ENCODE measurements around the gene FBXW10B. TPM values are rescaled to one million over a fixed set of nuclear protein-coding genes. Genes with fewer than 3 reads are reported as not detected.
A peak's percentile ranks its signal among the peaks of the same experiment; 100 is the strongest.
"Not testable (repeated sequence)": the region's sequence is repeated elsewhere in the genome, so short reads cannot be mapped to it uniquely, and the experiment has no call there.

FBXW10B gene
- polyA plus RNA-seq (ENCODE audit: insufficient read length in 10 of 10) = 1 to 10 TPM in 8 of 10 donors, under 1 TPM in 2; 0.67 to 3.2 (median 1.3) TPM
- long read RNA-seq, donor 1 = 0 reads
- long read RNA-seq, donor 2 = 0 reads
- long read RNA-seq, donor 3 = 0 reads
- long read RNA-seq, donor 4 = 0 reads
- long read RNA-seq, donor 5 = 0 reads
- long read RNA-seq, donor 6 = 0 reads
- long read RNA-seq, donor 7 = 0 reads
- long read RNA-seq, donor 8 = 0 reads
- long read RNA-seq, donor 9 = 0 reads

- DNase-seq = peak in 2 of 3 donors; percentile 2 to 65
These were observed at the start of gene FBXW10B for GRCh38 chr17:15619331-15620058. Gene FBXW10B, minus strand, starts transcription at chr17:15619704. Its CDS starts 192 bp downstream, at chr17:15619512.

- no peak for DNase-seq
These were observed 44.2 kb upstream of the FBXW10B start for GRCh38 chr17:15663691-15664090.

GRCh38 chr17:15663176-15663575 is 43.7 kb upstream of the FBXW10B start:
- DNase-seq = no peak

- DNase-seq = no peak
These were observed 43.2 kb upstream of the FBXW10B start for GRCh38 chr17:15662681-15663080.

GRCh38 chr17:15660077-15660476 is 40.6 kb upstream of the FBXW10B start:
- no peak for DNase-seq

GRCh38 chr17:15659663-15660062 is 40.2 kb upstream of the FBXW10B start:
- DNase-seq = no peak

GRCh38 chr17:15659236-15659635 is 39.7 kb upstream of the FBXW10B start:
- DNase-seq = no peak

- DNase-seq = no peak
These were observed 38.8 kb upstream of the FBXW10B start for GRCh38 chr17:15658296-15658695.

GRCh38 chr17:15657868-15658267 is 38.4 kb upstream of the FBXW10B start:
- no peak for DNase-seq

- DNase-seq = no peak
These were observed 35.5 kb upstream of the FBXW10B start for GRCh38 chr17:15654886-15655561.

- DNase-seq = not testable (repeated sequence)
These were observed 34.9 kb upstream of the FBXW10B start for GRCh38 chr17:15654401-15654800.

GRCh38 chr17:15652960-15653359 is 33.5 kb upstream of the FBXW10B start:
- DNase-seq = no peak

GRCh38 chr17:15651583-15652110 is 32.1 kb upstream of the FBXW10B start:
- DNase-seq = peak; percentile 96 to 98 (median 97)

GRCh38 chr17:15650741-15651582 is 31.5 kb upstream of the FBXW10B start:
- DNase-seq = peak in 1 of 3 donors; percentile 76

- peak in 2 of 3 donors; percentile 63 to 81 for DNase-seq
These were observed 30.4 kb upstream of the FBXW10B start for GRCh38 chr17:15649861-15650421.

GRCh38 chr17:15648386-15648785 is 28.9 kb upstream of the FBXW10B start:
- no peak for DNase-seq

GRCh38 chr17:15645942-15646312 is 26.4 kb upstream of the FBXW10B start:
- peak in 1 of 3 donors; percentile 73 for DNase-seq

- DNase-seq = peak in 1 of 3 donors; percentile 76
These were observed 25.8 kb upstream of the FBXW10B start for GRCh38 chr17:15645099-15645941.

GRCh38 chr17:15642505-15643251 is 23.2 kb upstream of the FBXW10B start:
- not testable (repeated sequence) for DNase-seq

Data from muscle of back (tissue), 13 donors.